D341Med (cell line): ENCODE measurements around the gene KDM4B.
A peak's percentile ranks its signal among the peaks of the same experiment; 100 is the strongest.

ENCODE experiments used
- DNase-seq: peaks from one replicate; pipeline ENCODE4 v3.0.0; 2012; ENCODE audit warnings: low spot score

The KDM4B gene

DNA sequence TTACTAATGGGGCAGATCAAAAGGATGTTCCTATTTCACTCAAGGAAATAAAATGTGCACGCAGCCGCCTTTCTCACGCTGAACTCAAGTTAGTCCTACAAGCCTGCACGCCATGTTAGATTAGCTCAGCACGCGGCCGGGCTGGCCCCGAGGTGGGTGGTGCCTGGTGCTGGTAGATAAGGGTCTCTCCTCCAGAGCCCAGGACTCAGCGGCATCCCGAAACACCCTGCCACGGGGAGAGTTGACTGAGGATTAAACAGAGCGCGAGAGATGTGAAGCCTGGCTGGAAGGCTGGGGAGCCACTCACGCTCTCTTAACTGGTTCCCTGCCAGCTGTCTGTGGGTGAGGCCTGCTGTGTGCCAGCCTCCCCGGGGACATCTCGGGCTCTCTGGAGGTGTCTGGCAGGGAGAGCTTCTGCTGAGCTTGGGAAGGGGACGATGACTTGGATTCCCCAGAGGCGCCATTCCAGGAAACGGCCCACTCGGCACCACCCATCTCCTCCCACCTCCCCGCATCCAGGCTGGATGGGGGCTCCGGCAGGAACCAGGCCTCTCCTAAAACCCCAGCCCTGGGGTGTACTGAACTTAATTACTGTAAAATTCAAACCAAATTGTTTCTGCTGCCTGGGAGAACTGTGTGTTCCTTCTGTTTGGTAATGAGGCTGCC, 122.2 kb downstream of the KDM4B start:
- DNase-seq, result peak; percentile 88

DNA sequence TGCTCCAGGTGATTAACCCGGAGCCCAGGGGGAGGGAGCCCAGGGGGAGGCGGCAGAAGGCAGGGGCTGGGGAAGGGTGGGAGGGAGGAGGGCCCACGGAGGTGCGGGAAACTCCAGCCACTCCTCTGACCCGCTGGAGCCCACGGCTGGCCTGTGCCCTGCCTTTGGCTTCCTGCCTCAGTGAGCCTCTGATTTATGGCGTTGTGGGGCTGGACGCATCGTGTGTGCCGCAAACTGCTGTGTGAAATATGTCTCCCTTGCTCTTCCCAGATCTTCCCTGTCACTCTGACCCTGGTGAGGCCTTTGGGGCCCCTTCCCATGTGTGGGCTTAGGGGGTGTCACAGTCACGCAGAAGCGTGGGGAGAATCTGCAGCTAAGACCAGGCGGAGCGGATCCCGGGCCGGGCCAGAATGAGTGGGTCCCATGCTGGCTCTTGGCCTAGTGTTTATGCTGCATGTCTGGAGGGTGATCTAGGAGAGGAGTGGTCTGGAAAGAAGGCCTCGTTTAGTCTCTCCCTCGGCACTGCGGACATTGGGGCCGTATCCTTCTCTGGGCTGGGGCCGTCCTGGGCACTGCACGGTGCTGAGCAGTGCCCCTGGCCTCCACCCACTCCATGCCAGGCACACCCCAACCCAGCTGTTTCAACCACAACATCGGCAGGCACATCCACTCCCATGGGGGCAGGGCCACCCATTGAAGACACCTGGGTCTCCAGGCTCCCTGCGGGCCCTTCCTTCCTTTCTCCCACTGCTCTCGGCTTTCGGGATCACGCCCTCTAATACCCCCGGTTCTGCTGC, 123.0 kb downstream of the KDM4B start:
- no peak for DNase-seq

DNA sequence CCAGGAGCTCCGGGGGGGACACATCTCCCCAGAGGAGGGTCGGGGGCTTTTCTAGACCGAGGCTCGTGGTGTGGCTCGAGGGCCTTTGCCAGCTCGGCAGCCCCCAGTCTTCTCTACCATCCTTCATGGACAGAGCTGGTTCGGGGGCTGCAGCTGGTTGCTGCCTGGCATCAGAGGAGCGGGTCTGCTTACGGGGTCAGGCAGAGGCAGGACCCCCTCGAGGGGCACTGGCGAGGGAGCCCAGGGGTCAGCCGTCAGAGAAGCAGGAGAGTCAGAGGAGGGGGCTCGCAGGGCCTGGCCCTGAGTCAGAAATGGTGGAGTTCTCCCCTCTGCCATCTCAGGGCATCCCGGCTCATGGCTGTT, 123.5 kb downstream of the KDM4B start:
- DNase-seq, result no peak

DNA sequence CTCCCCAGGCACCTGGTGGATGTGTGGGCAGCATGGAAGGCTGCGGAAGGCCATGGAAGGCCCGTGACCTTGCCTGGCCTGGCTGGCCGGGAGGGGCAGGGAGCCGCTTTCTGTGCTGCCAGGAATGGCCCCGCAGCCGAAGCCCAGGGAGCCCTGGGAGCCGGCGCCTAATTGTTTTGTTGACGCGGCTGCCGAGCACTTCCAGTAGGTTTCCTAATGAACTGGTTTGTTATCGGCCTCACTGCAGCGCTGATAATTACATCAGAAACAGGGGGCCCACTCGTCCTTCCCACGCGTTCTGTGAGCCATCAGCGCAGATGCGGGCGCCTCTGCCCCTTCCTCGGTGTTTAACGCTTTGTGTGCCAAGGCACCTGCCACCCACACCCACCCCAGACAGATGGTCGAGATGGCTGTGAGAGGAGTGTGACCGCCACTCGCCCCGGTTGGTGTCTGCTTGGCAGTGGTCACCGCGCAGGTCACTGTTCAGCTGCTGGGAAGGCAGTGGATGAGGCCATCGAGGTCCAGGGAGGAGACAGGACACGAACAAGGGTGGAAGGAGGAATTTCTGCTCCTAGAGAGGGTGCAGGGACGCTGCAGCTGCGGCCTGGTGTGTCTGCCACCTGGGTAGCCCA, 124.5 kb downstream of the KDM4B start:
- DNase-seq, result no peak

DNA sequence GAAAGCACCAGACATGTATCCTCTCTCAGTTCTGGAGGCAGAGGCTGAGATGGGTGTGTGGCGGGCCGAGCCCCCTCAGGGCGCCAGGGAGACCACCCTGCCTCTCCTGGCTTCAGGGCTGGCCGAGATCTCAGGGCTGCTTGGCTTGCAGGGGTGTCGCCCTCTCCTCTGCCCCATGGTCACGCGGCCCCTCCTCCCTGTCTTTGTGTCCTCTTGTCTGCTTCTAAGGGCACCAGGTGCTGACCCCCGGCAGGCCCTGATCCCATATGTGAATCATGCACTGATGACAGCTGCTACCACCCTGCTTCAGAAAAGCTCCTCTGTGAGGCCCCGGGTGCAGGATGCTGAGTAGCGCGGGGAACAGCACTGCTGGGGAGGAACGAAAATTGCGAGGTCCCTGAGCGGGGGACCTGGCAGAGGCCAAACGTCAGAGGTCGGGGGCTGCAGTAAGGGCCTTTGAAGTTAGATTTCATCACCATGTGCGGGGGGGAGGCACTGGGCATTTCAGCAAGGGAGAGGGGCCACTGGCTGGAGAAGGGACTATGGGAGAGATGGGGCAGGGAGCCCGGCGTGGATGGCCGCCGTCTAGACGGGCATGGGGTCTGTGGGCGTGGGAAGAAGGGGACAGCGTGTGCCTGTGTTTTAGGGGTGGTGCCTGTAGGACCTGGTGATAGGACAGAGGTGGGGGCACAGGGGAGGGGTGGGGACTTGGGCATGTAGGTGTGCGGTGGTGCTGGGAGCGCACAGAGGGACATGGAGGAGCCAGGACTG, 125.2 kb downstream of the KDM4B start:
- DNase-seq, result no peak

DNA sequence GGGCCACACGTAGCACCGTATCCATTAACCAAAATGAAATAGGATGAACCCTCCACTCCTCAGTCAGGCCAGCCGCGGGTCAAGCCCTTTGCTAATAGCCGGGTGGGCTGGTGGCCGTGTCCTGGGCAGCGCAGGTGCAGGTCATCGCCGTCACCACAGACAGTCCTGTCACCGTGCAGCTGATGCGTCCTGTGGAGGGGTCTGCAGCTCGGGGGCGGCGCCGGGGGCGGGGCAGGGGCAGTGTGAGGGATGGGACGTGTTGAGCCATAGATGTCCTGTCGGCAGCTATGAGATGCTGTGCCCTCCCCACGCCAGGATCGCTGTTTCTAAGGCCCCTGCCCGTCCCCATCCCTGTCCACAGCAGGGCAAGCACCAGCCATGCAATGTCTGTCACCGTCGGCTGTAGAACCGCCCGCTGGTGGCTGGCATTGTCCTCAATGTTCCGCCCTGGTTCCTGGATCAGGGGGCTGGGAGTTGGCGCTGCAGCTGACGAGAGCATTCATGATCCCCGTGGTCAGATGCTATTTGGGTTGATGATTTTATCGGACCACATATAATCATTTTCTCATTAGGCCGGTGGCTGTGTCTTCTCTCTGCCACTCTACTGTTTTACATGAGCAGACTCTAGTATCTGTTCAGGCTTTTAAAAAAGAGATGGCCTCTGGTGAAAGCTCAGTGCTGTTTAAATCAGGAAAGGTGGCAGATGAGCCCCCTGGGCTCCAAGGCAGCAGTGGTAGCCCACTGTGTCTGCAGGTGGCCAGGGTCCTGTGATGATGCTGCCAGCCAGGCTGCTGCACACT, 126.1 kb downstream of the KDM4B start:
- no peak for DNase-seq

DNA sequence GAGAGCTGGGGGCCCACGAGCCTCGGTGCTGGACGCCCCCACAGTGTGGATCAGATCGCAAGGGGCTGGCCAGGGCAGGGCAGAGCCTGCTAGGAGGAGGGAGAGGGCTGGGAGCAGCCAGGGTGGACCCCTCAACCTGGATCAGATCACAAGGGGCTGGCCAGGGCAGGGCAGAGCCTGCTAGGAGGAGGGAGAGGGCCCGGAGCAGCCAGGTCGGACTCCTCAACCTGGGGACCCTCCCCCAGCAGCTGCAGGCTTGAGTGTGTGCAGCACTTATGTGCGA, 126.6 kb downstream of the KDM4B start:
- no peak for DNase-seq

DNA sequence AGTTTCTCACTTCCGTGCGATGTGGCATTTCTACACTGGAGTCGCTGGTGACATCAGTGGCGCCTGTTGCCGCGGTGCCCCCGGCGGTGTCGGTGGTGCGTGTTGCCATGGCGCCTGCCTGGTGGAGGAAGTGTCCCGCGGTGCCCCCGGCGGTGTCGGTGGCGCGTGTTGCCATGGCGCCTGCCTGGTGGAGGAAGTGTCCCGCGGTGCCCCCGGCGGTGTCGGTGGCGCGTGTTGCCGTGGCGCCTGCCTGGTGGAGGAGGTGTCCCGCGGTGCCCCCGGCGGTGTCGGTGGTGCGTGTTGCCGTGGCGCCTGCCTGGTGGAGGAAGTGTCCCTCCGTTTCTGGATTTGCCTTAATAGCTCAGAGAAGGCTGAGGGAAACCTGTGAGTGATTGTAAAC, 127.6 kb downstream of the KDM4B start:
- no peak for DNase-seq

DNA sequence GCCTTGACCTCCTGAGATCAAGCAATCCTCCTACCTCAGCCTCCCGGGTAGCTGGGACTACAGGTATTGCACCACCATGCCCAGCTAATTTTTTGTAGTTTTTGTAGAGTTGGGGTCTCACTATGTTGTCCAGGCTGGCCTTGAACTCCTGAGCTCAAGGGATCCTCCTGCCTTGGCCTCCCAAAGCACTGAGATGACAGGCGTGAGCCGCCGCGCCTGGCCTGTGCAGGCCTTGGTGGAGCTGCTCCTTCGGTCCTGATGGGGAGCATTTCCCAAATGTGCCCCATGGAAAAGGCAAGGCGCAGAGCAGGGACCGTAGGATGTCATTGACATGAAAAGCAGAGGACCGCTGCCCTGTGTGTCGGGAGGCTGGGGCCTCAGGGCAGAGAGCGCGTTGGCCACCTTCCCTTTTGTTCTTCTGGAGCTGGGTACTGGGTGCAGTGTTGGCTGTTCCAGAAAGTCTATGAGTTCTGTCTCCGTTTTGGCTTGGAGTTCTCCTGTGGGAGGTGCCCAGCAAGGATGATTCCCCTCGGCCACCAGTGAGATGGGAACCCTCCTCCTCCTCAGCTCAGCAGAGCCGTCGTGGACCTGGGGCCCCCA, 128.5 kb downstream of the KDM4B start:
- no peak for DNase-seq

DNA sequence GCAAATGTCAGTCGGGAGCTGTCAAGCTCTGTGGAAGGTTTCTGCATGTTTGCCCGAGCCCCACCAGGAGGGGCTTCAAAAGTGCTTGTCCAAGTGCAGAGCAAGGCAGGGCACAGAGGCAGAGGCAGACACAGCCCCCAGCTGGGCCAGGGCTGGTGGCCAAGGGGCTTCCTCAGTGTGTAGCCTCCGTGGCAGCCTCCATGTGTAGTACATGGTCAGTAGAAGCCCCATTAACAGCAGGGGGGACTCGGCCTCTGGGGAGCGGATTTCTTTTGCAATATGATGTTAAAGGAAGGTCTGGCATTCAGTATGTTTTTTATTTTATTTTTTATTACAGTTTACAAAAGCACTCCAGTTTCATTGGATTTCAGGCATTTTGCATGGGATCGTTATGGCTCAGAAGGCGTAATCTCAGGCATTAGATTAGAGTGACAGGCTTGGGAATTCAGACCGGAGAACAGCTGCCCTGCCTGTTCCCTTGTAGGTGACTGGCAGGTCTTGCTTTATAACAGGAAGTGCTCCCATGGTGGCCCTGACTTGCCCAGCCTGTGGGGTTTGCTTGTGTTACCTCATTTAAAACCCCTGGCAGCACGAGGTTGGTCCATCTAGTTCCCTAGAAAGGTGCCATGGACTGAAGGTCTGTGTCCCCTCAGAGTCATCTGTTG, 129.2 kb downstream of the KDM4B start:
- DNase-seq, result no peak

DNA sequence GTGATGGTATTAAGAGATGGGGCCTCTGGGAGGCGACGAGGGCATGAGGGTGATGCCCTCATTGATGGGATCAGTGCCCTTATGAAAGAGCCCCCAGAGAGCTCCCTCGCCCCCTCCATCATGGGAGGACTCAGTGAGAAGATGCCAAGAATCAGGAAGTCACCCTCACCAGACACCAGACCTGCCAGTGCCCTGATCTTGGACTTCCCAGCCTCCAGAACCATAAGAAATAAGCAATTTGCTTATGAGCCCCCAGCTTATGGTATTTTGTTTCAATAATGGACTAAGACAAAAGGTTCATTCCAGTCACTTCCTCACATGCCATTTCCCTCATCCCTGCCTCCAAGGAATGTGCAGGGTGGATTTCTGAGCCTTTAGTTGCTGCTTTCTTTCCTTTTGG, 129.7 kb downstream of the KDM4B start:
- DNase-seq, result no peak

DNA sequence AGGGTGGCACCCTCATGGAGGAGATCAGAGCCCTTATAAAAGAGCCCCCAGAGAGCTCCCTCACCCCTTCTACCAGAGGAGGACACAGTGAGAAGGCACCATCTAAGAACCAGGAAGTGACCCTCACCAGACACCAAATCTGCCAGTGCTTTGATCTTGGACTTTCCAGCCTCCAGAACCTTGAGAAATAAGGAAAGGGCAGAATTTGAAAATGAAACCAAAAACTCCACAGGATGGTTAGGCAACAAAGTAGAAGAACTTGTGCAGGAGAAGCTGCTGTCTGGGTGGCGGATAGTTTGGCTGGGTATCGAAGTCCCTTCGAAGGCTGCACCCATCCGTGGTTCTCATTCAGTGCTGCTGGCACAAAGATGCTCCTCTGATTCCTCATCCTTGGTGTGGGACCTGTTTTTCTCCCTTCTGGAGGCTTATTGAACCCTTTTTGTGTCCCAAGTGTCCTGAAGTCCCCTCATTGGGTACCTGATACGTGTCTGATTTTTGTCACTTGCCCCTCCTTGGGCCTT, 130.8 kb downstream of the KDM4B start:
- DNase-seq, result no peak

DNA sequence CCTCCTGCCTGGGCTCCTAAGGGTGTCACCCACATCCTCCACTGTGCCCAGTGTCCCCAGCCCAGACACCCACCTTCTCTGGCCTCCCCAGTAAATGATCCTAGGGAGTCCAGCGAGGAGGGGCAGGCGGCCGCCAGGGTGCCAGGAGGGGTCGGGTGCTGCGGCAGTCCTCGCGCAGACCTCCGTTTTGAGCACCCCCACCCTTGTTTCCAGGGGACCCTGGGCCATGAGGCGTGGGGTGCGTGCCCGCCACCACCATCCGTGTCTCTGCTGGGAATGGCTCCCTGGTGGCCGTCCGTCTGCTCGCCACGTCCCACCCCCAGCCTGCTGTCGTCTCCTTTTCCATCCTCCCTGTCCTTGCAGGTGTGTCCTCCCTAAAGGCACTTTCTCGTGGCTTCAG, 133.0 kb downstream of the KDM4B start:
- no peak for DNase-seq

DNA sequence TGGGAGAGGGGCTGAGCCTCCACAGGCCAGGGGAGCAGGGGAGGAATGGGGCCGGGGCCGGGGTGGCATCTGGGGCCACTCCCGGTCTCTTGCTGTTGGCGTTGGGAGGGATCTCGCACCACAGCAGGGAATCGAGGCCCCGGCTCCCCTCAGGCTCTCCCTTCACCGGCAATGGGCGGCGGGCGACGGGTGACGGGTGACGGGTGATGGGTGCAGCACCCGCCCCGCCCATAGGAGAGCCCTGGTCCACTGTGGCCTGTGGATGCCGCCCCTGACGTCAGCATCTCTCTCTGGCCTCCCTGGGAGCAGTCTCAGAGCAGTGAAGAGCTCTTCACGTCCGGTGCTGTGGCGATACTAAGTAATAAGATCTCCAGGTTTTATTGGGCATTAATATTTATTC, 133.6 kb downstream of the KDM4B start:
- no peak for DNase-seq

DNA sequence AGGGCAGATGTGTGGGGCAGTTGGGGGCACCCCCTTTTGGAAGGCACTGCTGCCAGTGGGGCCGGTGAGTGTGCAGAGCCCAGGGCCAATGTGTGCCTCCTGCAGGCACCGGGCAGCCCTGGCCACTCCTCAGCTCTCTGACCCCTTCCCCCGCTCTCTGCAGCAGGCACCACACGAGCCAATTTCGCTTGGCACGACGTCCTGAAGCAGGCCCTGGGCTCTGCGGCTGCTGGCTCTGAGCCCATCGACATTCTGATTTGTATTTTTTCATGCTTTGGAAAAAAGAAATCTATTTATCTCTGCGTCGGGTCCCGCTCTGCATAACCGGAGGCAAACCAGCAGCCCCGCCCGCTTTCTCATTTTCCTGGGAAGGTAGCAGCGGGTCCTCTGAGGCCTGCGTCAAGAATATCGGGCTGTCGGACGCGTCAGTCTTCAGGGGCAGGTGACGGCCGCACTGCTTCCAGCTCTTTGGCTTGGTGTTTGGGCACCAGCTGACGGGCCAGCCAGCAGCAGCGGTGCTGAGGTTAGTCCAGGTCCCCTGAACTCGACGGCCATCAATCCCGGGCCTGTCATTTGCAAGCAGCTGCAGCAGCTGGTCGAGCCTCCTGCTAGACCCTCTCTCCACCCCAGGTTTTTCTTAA, 134.3 kb downstream of the KDM4B start:
- no peak for DNase-seq

DNA sequence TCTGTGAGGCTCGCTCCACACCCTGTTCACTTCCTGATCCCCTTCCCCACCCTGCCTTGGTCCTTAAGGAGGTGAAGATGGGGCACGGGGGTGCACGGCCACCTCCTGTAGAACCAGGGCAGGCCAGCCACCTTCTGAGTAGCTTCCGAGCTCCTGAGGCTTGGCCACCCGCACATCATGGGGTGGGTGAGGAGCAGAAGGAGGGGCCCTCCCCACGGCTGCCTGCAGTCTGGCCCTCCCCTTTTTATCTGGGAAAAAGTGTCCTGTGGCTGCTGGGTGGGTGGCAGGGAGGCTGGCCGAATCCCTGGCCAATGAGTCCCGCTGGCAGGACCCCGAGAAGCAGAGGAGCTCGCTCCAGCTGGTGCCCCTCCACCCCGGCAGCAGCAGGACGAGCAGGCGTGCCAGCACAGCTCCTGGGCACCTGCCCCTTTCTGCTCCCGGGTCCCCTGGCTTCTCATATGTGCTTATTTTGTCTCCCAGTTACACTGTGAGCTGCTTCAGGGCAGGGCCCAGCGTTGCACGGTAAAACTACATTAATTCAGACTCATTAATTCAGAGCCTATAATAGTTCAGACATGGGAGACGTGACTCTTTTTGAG, 135.0 kb downstream of the KDM4B start:
- DNase-seq, result no peak

DNA sequence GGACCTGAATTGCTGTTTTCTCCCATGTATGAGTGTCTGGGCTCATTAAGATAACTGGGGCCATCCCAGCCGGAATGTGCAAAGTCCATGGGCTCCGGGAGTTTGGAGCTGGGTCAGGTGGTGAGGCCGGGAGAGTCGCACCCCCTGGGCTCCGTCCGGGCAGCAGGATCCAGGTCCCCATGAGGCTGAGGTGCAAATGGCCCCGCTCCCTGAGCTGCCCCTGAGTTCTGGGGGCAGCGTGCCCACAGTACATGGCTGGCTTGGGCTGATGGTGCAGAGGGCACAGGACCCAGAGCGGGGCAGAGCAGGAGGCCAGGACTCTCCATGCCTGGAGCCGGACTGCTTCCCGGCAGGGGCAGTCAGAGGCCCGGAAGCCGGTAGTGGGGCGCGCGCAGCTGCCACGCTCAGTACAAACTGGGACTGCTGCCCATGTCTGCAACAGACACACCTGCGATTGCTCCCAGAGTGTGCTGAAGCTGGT, 136.0 kb downstream of the KDM4B start:
- no peak for DNase-seq

DNA sequence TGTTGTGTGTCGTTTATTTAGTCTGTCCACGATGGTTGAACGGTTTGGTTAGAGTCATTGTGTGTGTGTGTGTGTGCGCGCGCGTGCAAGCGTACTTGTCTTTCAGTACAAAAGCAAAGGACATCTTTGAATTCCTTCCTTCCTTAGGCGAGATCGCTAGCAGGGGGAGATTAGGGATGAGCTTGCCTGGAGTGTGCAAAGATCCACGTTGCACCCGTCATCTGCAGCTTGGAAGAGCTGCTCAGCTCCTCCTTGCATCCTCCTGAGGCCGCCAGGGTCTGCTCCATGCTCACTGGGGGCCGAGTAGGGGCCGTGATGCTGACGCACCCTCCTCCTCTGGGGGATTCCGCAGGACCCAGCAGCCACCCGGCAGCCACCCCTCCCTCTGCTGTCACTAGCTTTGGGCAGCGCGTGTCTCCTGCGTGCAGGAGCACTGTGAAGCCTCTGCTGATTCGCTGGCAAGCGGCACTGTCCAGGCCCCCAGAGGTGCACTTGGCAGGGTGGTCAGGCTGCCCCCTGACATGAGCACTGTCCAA, 137.3 kb downstream of the KDM4B start:
- no peak for DNase-seq

DNA sequence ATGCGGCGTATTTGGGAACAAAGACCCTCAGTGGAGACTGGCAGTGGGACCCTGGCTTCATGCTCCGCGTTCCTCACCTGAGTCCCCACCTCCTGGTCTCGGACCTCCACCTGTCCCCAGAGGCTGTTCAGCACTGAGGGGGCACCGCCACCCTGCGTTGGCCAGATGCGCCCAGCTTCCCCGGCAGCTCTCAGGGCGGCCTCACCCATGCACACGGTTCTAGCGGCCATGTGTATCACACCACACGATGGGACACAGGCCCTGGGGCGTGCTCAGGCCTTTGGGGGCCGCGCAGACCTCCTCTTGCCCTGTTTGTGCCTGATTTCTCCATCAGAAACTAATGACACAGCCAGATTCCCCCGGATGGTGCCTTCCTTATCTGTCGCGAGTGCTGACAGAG, 138.1 kb downstream of the KDM4B start:
- DNase-seq, result no peak
